Osteocyte (in vitro differentiated cells): Measurements from ENCODE around the gene BRMS1L. TPM values are rescaled to one million over a fixed set of nuclear protein-coding genes. Genes with fewer than 3 reads are reported as not detected.
A peak's percentile ranks its signal among the peaks of the same experiment; 100 is the strongest.

Source experiments
- DNase-seq: peaks from one replicate; pipeline ENCODE4 v3.0.0; 2021; ENCODE audit warnings: mixed read lengths; ENCODE audit not compliant: unreplicated experiment; ENCODE audit errors: extremely low spot score
- H3K27ac Mint-ChIP-seq: one replicate; pipeline ENCODE4 v1.8.0; 2021; ENCODE audit warnings: mild to moderate bottlenecking, mixed read lengths; ENCODE audit not compliant: unreplicated experiment
- H3K27me3 Mint-ChIP-seq: one replicate; pipeline ENCODE4 v1.8.0; 2021; ENCODE audit warnings: mixed read lengths; ENCODE audit not compliant: unreplicated experiment
- H3K36me3 Mint-ChIP-seq: one replicate; pipeline ENCODE4 v1.8.0; 2021; ENCODE audit warnings: mixed read lengths; ENCODE audit not compliant: unreplicated experiment
- H3K4me1 Mint-ChIP-seq: one replicate; pipeline ENCODE4 v1.8.0; 2021; ENCODE audit warnings: mixed read lengths; ENCODE audit not compliant: unreplicated experiment
- H3K4me3 Mint-ChIP-seq: one replicate; pipeline ENCODE4 v1.8.0; 2021; ENCODE audit warnings: mild to moderate bottlenecking, moderate library complexity, mixed read lengths; ENCODE audit not compliant: unreplicated experiment
- H3K9me3 Mint-ChIP-seq: one replicate; pipeline ENCODE4 v1.8.0; 2021; ENCODE audit warnings: mixed read lengths; ENCODE audit not compliant: unreplicated experiment
- total RNA-seq: library from RNA; stranded (reverse); gene quantifications from 2 replicates; pipeline ENCODE4 v1.2.1, GENCODE V29; 2021
- TF ChIP-seq, protein P1 (sequence below): fragments of 200-600 bp; sonication (generic); IDR thresholded peaks from 2 replicates; pipeline ENCODE4 v1.5.0; 2021; ENCODE audit warnings: antibody characterized with exemption, mild to moderate bottlenecking, moderate library complexity

Gene BRMS1L
- total RNA-seq, 1 donor from 2014 or later = 13.5 TPM

DNA sequence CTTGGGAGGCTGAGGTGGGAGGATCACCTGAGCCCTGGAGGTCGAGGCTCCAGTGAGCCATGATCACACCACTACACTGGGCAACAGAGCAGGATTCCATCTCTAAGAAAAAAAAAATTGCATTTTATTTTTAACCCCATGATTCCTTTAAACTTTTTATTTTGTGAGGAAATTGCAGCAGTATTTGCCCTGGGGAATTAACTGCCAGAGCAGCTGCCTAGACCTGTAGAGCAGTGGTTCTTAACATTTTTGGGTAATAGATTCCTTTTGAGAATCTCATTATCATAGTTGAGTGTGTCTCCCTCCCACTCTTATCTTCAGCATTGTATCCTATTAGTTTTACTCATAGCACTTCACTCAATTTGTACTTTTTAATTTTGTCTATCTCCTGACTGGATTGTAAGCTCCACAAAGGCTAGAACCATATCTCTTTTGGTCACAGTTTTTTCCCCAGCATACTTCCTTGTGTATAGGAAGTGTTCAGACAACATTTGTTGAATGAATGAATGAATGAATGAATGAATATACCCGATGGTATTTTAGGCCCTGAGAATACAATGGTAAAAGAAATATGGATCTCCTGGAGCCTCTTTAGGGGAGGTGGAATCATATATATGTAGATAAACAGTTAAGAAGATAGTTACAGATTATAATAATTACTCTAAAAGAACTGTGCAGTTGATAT lies 40.6 kb downstream of the BRMS1L start:
- DNase-seq = no peak
- Mint-ChIP-seq H3K4me1 (peaks cover 20% of the 10 kb centered on the region), H3K36me3 (peaks cover 41% of the 10 kb centered on the region), H3K27ac (peak overlapping the region; percentile 52), H3K4me3 (no peak overlapping the region), H3K9me3 (no peaks in the 10 kb centered on the region), H3K27me3 (no peaks in the 10 kb centered on the region)
- TF ChIP-seq, protein P1, sequence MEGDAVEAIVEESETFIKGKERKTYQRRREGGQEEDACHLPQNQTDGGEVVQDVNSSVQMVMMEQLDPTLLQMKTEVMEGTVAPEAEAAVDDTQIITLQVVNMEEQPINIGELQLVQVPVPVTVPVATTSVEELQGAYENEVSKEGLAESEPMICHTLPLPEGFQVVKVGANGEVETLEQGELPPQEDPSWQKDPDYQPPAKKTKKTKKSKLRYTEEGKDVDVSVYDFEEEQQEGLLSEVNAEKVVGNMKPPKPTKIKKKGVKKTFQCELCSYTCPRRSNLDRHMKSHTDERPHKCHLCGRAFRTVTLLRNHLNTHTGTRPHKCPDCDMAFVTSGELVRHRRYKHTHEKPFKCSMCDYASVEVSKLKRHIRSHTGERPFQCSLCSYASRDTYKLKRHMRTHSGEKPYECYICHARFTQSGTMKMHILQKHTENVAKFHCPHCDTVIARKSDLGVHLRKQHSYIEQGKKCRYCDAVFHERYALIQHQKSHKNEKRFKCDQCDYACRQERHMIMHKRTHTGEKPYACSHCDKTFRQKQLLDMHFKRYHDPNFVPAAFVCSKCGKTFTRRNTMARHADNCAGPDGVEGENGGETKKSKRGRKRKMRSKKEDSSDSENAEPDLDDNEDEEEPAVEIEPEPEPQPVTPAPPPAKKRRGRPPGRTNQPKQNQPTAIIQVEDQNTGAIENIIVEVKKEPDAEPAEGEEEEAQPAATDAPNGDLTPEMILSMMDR = no peak

DNA sequence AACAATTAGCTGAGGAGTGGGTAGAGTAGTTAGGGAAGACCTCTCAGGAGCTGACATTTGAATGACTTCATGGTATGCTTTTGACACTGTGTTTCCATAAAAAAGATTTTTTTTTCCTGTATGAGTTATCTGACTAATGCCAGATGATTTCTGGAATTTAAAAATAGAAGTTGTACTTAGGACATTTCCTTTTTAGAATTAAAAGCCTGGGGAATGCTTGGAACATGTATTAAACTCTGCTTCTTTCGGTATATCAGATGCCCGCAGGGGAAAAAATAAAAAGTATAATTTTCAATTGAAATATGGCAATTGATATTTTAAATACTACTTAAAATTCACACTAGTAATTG lies 41.1 kb downstream of the BRMS1L start:
- Mint-ChIP-seq H3K27me3 (no peaks in the 10 kb centered on the region), H3K4me1 (peaks cover 20% of the 10 kb centered on the region), H3K4me3 (no peak overlapping the region), H3K36me3 (peaks cover 41% of the 10 kb centered on the region), H3K27ac (peak overlapping the region; percentile 52), H3K9me3 (no peaks in the 10 kb centered on the region)
- TF ChIP-seq, protein P1 = no peak
- DNase-seq = no peak

DNA sequence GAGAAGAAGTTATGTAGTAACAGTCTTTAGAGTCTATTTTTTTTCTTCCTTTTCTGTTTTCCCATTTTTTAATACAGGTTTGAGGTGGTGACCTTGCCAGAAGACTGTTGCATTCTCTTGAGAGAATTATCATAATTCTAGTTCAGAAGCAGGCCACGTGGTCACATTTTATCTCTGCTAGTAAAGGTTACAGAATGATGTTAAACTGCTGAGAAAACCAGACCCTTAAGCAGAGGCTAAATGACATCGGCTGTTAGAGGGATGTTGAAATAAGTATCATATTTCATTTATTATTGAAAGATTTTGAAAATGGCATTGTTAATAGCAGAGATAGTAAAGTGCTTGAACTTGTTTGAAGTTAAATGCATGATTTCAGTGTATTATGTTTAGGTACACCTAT lies 49.2 kb downstream of the BRMS1L start:
- H3K36me3 Mint-ChIP-seq = peaks cover 13% of the 10 kb centered on the region
- no peaks in the 10 kb centered on the region for H3K27me3 Mint-ChIP-seq
- no peak overlapping the region for H3K4me3 Mint-ChIP-seq
- no peak overlapping the region for H3K27ac Mint-ChIP-seq
- TF ChIP-seq, protein P1 = no peak
- no peak for DNase-seq
- H3K4me1 Mint-ChIP-seq = peaks cover 35% of the 10 kb centered on the region
- no peaks in the 10 kb centered on the region for H3K9me3 Mint-ChIP-seq

DNA sequence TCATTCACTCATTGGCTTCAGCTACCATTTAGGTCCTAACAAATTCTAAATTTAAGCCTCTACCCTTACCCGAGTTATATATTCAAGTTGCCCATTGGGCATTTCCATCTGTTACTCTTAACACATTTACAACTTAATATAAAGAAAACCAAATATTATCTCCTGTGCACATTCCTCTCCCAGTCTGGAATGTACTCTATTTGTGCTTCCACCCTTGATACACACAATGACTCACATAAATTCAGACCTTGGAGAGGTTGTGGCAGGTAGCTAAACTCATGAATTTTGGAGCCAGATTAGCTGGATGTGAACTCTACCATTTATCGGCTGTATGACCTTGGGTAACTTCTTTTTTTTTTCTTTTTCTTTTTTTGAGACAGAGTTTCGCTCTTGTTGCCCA lies 51.1 kb downstream of the BRMS1L start:
- peaks cover 35% of the 10 kb centered on the region for H3K4me1 Mint-ChIP-seq
- TF ChIP-seq, protein P1 = no peak
- no peak for DNase-seq

DNA sequence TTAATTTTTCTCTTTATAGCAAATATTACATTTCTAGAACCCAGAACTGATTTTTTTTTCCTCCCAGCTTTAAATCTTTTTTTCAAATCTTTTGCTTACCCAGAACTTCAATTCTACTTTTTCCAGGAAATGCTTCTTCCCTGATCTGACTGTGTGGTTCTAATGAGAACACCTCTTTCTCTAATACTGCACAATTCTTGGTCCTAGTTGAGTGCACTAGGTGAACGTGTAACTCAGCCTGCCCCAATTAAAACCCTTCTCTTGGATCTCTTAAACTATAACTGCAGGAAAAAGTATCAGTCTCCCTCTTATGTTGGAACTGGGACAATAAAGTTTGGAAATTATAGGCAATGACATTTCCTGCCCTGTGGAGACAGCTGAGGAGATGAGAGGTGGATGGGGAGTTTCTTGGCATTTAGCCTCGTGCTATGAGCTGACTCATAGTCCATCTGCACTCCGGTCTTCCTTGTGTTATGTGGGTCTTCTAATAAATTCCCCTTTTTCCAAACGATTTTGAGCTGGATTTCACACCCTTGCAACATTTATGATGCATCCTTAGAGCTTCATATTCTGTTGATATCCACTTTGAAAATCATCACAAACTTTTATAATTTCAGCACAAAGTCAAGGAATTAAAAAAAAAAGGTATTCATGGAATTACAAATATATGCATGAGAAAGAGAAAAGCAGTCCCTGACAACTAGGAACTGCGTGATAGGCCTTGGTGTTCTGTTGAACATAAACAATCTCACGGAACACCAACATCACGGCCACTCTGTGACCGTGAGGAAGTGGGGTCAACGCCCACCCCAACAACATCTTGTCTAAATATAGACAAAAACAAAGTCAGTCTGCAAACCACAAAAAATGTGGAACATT lies 52.4 kb downstream of the BRMS1L start:
- Mint-ChIP-seq H3K4me3 (peak overlapping the region; percentile 27), H3K27me3 (no peaks in the 10 kb centered on the region), H3K9me3 (no peaks in the 10 kb centered on the region), H3K36me3 (peaks cover 3% of the 10 kb centered on the region), H3K27ac (peak overlapping the region; percentile 90), H3K4me1 (peaks cover 35% of the 10 kb centered on the region)
- TF ChIP-seq, protein P1 = no peak
- DNase-seq = no peak

More for the DNA sequence above, 51.1 kb downstream of the BRMS1L start:
- H3K27ac Mint-ChIP-seq = peak overlapping the region; percentile 31
- no peaks in the 10 kb centered on the region for H3K27me3 Mint-ChIP-seq
- H3K36me3 Mint-ChIP-seq = peaks cover 8% of the 10 kb centered on the region
- H3K9me3 Mint-ChIP-seq = no peaks in the 10 kb centered on the region
- H3K4me3 Mint-ChIP-seq = no peak overlapping the region
